ENCODE data around the gene DPP7.
"Not testable (repeated sequence)": the region's sequence is repeated elsewhere in the genome, so short reads cannot be mapped to it uniquely, and the experiment has no call there.

DPP7 gene

DNA sequence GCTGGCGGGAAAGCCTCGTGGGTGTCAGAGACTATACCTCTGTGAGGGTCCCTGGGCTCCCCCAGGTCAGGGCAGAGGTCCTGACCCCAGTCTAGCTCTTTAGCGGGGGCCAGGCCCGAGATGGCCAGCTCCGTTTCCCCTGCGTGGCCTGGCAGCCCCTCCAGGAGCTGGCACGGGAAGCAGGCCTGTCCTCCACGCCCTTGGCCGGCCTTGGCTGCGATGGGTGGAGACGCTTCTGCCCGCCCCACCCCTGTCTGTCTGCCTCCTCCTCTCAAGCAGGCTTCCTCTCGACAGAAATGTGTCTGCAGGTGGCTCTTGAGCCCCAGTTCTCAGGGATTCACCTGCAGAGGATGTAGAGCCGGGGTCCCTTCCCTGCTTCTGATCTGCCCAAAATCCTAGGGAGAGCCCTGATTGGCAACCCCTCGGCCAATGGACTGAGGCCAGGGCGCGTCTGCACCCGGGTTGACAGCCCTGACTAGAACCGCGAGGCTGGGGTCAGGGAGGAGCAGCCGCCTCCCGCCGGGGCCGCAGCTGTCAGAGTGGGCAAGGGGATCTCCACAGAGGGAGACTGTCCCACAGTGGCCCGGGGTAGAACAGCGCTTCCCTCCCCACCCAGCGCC, 21.8 kb upstream of the DPP7 start:
- no peak overlapping the region for H3K4me3 ChIP-seq (ENCODE audit: low read depth, low read length)
- TF ChIP-seq, protein P1, sequence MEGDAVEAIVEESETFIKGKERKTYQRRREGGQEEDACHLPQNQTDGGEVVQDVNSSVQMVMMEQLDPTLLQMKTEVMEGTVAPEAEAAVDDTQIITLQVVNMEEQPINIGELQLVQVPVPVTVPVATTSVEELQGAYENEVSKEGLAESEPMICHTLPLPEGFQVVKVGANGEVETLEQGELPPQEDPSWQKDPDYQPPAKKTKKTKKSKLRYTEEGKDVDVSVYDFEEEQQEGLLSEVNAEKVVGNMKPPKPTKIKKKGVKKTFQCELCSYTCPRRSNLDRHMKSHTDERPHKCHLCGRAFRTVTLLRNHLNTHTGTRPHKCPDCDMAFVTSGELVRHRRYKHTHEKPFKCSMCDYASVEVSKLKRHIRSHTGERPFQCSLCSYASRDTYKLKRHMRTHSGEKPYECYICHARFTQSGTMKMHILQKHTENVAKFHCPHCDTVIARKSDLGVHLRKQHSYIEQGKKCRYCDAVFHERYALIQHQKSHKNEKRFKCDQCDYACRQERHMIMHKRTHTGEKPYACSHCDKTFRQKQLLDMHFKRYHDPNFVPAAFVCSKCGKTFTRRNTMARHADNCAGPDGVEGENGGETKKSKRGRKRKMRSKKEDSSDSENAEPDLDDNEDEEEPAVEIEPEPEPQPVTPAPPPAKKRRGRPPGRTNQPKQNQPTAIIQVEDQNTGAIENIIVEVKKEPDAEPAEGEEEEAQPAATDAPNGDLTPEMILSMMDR (IDR thresholded peaks at IDR 0.05; ENCODE audit: control insufficient read depth, extremely low read depth, insufficient read depth): no peak
- DNase-seq (ENCODE audit: low read depth): no peak

DNA sequence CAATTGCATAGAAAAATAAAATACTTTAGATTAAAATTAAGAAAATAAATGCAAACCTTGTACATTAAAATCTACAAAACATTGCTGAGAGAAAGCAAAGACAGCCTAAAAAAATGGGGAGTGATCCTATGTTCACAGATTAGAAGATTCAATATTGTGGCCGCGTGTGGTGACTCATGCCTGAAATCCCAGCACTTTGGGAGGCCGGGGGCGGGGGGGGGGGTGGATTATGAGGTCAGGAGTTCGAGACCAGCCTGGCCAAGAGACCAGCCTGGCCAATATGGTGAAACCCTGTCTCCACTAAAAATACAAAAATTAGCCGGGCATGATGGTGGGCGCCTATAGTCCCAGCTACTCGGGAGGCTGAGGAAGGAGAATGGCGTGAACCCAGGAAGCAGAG, 20.6 kb upstream of the DPP7 start:
- H3K4me3 ChIP-seq (ENCODE audit: low read depth, low read length); DNase-seq (ENCODE audit: low read depth): not testable (repeated sequence)

DNA sequence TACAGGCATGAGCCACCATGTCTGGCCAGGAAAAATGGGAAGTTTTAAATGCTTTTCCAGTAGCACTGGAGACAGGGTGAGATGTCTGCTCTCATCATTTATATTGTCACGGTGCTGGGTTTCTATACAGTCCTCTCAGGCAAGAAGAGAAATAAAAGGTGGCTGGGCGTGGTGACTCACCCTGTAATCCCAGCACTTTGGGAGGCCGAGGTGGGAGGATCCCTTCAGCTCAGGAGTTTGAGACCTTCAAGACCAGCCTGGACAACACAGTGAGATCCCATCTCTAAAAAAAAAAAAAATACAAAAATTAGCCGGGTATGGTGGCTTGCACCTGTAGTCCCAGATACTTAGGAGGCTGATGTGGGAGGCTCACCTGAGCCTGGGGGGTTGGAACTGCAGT, 19.7 kb upstream of the DPP7 start:
- no peak overlapping the region for H3K4me3 ChIP-seq (ENCODE audit: low read depth, low read length)
- TF ChIP-seq, protein P1 (IDR thresholded peaks at IDR 0.05; ENCODE audit: control insufficient read depth, extremely low read depth, insufficient read depth): no peak
- DNase-seq (ENCODE audit: low read depth): no peak

DNA sequence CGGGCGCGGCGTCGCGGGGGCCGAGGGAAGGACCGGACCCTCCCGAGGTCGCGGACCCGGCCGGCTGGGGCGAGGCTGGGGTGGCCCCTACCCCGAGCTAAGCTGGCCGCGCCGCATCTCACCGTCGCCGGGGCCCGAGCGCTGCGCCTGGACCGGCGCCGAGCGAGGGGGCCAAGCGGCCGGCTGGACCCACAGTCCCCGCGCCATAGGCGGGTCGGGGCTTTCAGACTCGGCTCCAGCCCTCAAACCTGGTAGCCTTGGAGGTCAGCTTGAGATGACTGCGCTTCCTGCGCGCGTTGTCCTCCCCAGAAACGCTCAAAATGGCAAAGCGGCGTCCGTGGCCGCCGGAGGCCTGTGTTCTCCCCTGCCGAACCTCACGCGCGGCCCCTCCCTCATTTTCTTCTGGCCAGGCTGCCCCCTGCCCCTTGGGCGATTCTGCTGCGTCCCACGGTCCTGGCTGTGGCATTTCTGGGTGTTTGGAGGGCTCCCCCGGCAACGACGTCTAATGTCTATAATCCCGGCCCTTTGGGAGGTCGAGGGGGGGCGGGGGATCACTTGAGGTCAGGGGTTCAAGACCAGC, 15.7 kb upstream of the DPP7 start:
- TF ChIP-seq, protein P1 (IDR thresholded peaks at IDR 0.05; ENCODE audit: control insufficient read depth, extremely low read depth, insufficient read depth): no peak
- peak overlapping the region; percentile 82 for H3K4me3 ChIP-seq (ENCODE audit: low read depth, low read length)
- DNase-seq (ENCODE audit: low read depth): no peak

DNA sequence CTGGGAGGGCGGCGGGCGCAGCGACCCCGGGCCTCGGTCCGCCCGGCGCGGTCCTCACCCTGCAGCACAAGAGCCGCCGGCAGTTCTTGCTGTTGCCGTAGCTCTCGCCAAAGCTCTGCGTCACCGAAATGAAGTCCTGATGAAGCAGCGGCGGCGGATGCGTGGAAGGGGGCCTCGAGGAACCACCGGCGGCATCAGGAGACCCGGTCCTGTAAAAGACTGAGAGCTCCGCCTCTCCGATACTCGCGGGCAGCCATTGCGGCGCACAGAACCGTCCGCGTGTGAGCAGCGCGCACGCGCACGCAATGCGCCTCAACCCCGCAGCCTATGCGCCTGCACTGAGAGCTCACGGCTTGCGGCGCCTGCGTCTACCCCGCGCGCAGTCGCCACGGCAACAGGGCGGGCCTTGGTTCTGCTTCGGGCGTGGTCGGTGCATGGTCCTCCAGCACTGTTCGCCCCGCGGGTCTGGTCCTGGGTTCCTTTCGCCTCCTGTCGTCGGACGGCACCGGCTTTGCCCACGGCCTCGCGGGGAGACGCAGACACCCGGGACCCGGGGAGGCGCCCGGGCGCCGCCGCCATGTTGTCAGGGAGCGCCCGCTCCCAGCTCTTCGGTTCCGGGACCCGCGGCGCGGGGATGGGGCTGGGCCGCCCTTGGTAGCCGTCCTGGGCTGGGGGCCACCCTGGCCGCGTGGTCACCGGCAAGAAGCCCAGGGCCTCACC, 15.1 kb upstream of the DPP7 start:
- DNase-seq (ENCODE audit: low read depth): peak; percentile 78
- peak overlapping the region; percentile 82 for H3K4me3 ChIP-seq (ENCODE audit: low read depth, low read length)
- TF ChIP-seq, protein P1 (IDR thresholded peaks at IDR 0.05; ENCODE audit: control insufficient read depth, extremely low read depth, insufficient read depth): no peak

DNA sequence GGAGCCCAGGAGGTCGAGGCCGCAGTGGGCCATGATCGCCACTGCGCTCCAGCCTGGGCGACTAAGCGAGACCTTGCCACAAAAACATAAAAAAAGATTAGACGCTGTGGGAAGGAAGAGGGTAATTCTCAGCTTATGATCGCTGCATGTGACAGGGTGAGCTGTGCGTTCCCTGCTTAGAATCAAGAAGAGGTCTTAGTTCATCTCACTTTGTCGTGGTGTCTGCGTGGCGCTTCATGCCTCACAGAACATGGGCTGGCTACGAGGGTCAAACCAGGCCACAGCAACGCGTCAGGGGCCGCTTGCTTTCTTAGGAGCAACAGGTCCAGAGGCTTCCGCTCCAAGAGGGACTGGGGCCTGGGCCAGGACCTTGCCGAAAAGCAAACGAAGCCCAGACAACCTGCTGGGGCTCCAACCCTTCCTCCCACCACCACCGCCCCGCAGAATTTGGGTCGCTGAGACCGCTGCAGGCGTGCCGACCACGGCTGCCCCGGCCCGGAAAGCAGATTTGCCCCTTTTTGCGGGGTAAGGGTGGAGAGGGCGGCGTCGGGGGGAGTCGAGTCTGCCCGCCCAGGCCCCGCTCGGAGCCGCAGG, 14.4 kb upstream of the DPP7 start:
- peak overlapping the region; percentile 82 for H3K4me3 ChIP-seq (ENCODE audit: low read depth, low read length)
- TF ChIP-seq, protein P1 (IDR thresholded peaks at IDR 0.05; ENCODE audit: control insufficient read depth, extremely low read depth, insufficient read depth): no peak
- no peak for DNase-seq (ENCODE audit: low read depth)

DNA sequence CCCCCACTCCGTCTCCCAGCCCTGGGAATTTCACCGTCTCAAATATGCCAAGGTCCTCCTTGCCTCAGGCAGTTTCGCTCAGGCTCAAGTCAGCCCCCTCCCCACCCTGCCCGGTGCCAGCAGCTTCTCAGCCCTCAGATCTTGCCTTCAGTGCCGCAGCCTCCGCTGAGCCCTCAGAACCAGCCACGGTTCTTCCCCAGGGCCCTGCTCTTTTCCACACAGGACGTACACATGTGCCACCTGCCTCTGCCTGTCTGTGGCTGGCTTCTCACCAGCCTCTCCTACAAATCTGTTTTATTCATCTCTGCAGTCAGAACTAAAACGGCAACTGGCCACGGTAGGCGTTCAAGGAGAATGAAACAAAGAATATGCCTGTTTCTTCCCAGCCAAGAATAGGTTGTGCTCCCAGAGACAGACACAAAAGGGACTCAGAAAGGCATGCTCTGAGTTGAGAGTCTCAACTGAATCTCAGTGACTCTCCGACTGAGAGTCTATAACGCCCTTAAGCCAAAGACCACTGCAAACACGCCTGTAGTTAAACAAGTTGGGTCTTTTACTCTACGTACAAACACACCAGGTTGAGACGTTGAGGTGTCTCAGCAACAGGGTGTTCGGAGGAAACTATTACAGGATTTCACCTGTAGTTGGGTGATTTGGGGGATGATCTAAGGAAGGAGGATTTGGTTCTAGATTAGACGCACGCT, 13.8 kb upstream of the DPP7 start:
- peak overlapping the region; percentile 82 for H3K4me3 ChIP-seq (ENCODE audit: low read depth, low read length)
- TF ChIP-seq, protein P1 (IDR thresholded peaks at IDR 0.05; ENCODE audit: control insufficient read depth, extremely low read depth, insufficient read depth): no peak
- no peak for DNase-seq (ENCODE audit: low read depth)
